Measurements from ENCODE around the gene RBMS3.

RBMS3 gene

GRCh38 chr3:29601861-29602585, 321.2 kb downstream of the RBMS3 start:
- Histone ChIP-seq H3K9me3 (ENCODE audit: insufficient read depth, low read depth, low read length) (no peaks in the 10 kb centered on the region), H3K36me3 (ENCODE audit: insufficient read depth, low read depth, low read length) (no peaks in the 10 kb centered on the region), H3K9ac (ENCODE audit: low read depth, low read length) (no peak overlapping the region), H3K4me1 (ENCODE audit: insufficient read depth, low read length) (no peaks in the 10 kb centered on the region), H3K27ac (ENCODE audit: low read length) (no peak overlapping the region), H3K4me3 (ENCODE audit: low read length) (no peak overlapping the region), H3K27me3 (ENCODE audit: insufficient read depth, low read length) (no peaks in the 10 kb centered on the region)

DNA sequence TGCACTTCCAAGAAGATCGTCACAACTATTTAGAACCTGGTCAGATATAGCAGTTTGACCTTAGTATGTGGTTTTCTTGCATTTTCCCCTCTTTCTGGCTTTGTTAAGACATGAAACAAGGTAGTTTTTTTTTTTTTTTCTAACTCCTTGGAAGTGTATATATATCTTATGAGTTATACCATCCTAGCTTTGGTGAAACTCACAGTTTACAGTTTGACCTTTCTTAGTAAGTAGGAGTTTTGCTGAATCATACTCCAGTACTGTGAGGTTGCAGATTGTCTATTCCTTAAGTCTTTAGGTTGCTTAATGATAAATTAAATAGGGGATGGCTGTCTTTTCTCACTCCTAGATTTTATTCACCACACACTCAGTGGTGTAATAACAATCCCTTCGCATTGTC, 325.0 kb downstream of the RBMS3 start:
- H3K4me3 ChIP-seq (ENCODE audit: low read length), result no peak overlapping the region
- H3K9ac ChIP-seq (ENCODE audit: low read depth, low read length), result no peak overlapping the region
- H3K4me1 ChIP-seq (ENCODE audit: insufficient read depth, low read length), result no peaks in the 10 kb centered on the region
- no peaks in the 10 kb centered on the region for H3K27me3 ChIP-seq (ENCODE audit: insufficient read depth, low read length)
- no peaks in the 10 kb centered on the region for H3K36me3 ChIP-seq (ENCODE audit: insufficient read depth, low read depth, low read length)
- no peak overlapping the region for H3K27ac ChIP-seq (ENCODE audit: low read length)
- no peaks in the 10 kb centered on the region for H3K9me3 ChIP-seq (ENCODE audit: insufficient read depth, low read depth, low read length)

- Histone ChIP-seq H3K27ac (ENCODE audit: low read length) (no peak overlapping the region), H3K9me3 (ENCODE audit: insufficient read depth, low read depth, low read length) (no peaks in the 10 kb centered on the region), H3K36me3 (ENCODE audit: insufficient read depth, low read depth, low read length) (no peaks in the 10 kb centered on the region), H3K9ac (ENCODE audit: low read depth, low read length) (no peak overlapping the region), H3K4me1 (ENCODE audit: insufficient read depth, low read length) (no peaks in the 10 kb centered on the region), H3K4me3 (ENCODE audit: low read length) (no peak overlapping the region), H3K27me3 (ENCODE audit: insufficient read depth, low read length) (no peaks in the 10 kb centered on the region)
Observed at GRCh38 chr3:29606416-29606815, 325.5 kb downstream of the RBMS3 start.

GRCh38 chr3:29608414-29609327, 327.8 kb downstream of the RBMS3 start:
- Histone ChIP-seq H3K9ac (ENCODE audit: low read depth, low read length) (no peak overlapping the region), H3K9me3 (ENCODE audit: insufficient read depth, low read depth, low read length) (no peaks in the 10 kb centered on the region), H3K27me3 (ENCODE audit: insufficient read depth, low read length) (no peaks in the 10 kb centered on the region), H3K27ac (ENCODE audit: low read length) (no peak overlapping the region), H3K4me3 (ENCODE audit: low read length) (no peak overlapping the region), H3K36me3 (ENCODE audit: insufficient read depth, low read depth, low read length) (no peaks in the 10 kb centered on the region), H3K4me1 (ENCODE audit: insufficient read depth, low read length) (no peaks in the 10 kb centered on the region)

DNA sequence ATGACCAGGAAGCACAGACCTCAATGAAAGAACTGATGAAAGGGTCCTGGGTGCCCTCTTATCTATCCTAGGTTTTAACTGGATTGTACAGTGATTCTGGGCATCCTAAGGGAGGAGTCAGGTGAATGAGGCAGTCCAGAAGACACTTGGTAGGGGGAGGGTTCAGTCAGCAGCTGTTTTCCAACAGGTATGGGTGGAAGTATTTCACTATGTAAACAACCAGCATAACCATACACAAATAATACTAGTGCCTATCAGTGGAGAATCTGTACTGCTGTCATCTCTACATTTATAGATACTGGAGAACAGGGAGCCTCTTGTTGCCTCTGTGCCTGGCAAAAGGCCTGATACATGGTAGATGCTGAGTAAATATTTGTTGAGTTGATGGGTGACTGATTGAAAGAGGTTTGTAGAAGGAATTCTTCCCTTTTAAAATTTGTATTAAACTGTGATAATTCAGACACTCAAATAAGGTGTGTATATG, 328.5 kb downstream of the RBMS3 start:
- no peak overlapping the region for H3K4me3 ChIP-seq (ENCODE audit: low read length)
- H3K27ac ChIP-seq (ENCODE audit: low read length), result no peak overlapping the region
- no peak overlapping the region for H3K9ac ChIP-seq (ENCODE audit: low read depth, low read length)
- no peaks in the 10 kb centered on the region for H3K9me3 ChIP-seq (ENCODE audit: insufficient read depth, low read depth, low read length)
- H3K4me1 ChIP-seq (ENCODE audit: insufficient read depth, low read length), result no peaks in the 10 kb centered on the region
- no peaks in the 10 kb centered on the region for H3K27me3 ChIP-seq (ENCODE audit: insufficient read depth, low read length)
- H3K36me3 ChIP-seq (ENCODE audit: insufficient read depth, low read depth, low read length), result no peaks in the 10 kb centered on the region

- Histone ChIP-seq H3K9me3 (ENCODE audit: insufficient read depth, low read depth, low read length) (no peaks in the 10 kb centered on the region), H3K27ac (ENCODE audit: low read length) (no peak overlapping the region), H3K36me3 (ENCODE audit: insufficient read depth, low read depth, low read length) (no peaks in the 10 kb centered on the region), H3K27me3 (ENCODE audit: insufficient read depth, low read length) (no peaks in the 10 kb centered on the region), H3K9ac (ENCODE audit: low read depth, low read length) (no peak overlapping the region), H3K4me3 (ENCODE audit: low read length) (no peak overlapping the region), H3K4me1 (ENCODE audit: insufficient read depth, low read length) (no peaks in the 10 kb centered on the region)
Observed at GRCh38 chr3:29610781-29611180, 329.9 kb downstream of the RBMS3 start.

DNA sequence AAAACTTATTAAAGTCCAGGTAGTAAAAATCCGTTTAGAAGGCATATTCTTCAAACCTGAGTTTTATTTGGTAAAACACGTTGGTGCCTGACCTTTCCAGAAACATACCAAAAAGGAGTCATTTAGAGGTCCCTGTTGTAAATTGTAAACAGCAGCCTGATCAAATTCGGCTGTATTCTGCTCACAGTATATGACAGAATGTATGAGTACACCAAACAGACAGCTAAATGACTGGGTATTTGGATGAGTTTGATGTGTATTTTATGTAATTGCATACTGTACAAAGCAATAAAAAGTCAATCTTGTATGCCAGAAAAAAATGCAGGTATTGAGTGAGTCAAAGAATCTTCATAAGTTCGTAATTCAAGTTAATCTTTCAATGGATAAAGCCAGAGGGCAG, 330.4 kb downstream of the RBMS3 start:
- no peak overlapping the region for H3K4me3 ChIP-seq (ENCODE audit: low read length)
- H3K36me3 ChIP-seq (ENCODE audit: insufficient read depth, low read depth, low read length), result no peaks in the 10 kb centered on the region
- H3K9ac ChIP-seq (ENCODE audit: low read depth, low read length), result no peak overlapping the region
- no peak overlapping the region for H3K27ac ChIP-seq (ENCODE audit: low read length)
- no peaks in the 10 kb centered on the region for H3K27me3 ChIP-seq (ENCODE audit: insufficient read depth, low read length)
- H3K4me1 ChIP-seq (ENCODE audit: insufficient read depth, low read length), result no peaks in the 10 kb centered on the region
- H3K9me3 ChIP-seq (ENCODE audit: insufficient read depth, low read depth, low read length), result no peaks in the 10 kb centered on the region

DNA sequence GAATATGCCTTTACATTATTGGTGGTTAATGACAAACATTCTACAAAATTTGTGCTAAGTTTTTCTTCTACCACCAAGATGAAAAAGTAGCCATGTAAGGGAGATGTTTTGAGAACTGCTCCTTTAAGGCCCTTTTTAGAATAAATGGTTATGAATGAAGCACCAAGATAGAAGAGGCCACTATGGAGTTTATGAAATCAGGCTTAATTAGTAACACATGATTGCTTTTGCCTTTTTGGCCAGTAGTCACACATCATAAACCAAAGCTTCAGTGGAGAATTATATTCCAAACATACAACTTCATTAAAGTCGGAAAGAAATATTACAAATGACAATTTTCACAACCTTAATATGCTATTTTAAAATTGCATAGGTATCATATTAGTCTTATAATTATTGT, 331.7 kb downstream of the RBMS3 start:
- H3K4me1 ChIP-seq (ENCODE audit: insufficient read depth, low read length), result no peaks in the 10 kb centered on the region; the same call in 1 of the 2 replicates
- H3K27me3 ChIP-seq (ENCODE audit: insufficient read depth, low read length), result no peaks in the 10 kb centered on the region
- no peaks in the 10 kb centered on the region for H3K9me3 ChIP-seq (ENCODE audit: insufficient read depth, low read depth, low read length)
- H3K4me3 ChIP-seq (ENCODE audit: low read length), result no peak overlapping the region
- no peaks in the 10 kb centered on the region for H3K36me3 ChIP-seq (ENCODE audit: insufficient read depth, low read depth, low read length)
- no peak overlapping the region for H3K9ac ChIP-seq (ENCODE audit: low read depth, low read length)
- no peak overlapping the region for H3K27ac ChIP-seq (ENCODE audit: low read length)

- Histone ChIP-seq H3K9ac (ENCODE audit: low read depth, low read length) (no peak overlapping the region), H3K4me3 (ENCODE audit: low read length) (no peak overlapping the region), H3K36me3 (ENCODE audit: insufficient read depth, low read depth, low read length) (no peaks in the 10 kb centered on the region), H3K4me1 (ENCODE audit: insufficient read depth, low read length) (no peaks in the 10 kb centered on the region; the same call in 1 of the 2 replicates), H3K27ac (ENCODE audit: low read length) (no peak overlapping the region), H3K27me3 (ENCODE audit: insufficient read depth, low read length) (no peaks in the 10 kb centered on the region), H3K9me3 (ENCODE audit: insufficient read depth, low read depth, low read length) (no peaks in the 10 kb centered on the region)
Observed at GRCh38 chr3:29614954-29615353, 334.1 kb downstream of the RBMS3 start.

DNA sequence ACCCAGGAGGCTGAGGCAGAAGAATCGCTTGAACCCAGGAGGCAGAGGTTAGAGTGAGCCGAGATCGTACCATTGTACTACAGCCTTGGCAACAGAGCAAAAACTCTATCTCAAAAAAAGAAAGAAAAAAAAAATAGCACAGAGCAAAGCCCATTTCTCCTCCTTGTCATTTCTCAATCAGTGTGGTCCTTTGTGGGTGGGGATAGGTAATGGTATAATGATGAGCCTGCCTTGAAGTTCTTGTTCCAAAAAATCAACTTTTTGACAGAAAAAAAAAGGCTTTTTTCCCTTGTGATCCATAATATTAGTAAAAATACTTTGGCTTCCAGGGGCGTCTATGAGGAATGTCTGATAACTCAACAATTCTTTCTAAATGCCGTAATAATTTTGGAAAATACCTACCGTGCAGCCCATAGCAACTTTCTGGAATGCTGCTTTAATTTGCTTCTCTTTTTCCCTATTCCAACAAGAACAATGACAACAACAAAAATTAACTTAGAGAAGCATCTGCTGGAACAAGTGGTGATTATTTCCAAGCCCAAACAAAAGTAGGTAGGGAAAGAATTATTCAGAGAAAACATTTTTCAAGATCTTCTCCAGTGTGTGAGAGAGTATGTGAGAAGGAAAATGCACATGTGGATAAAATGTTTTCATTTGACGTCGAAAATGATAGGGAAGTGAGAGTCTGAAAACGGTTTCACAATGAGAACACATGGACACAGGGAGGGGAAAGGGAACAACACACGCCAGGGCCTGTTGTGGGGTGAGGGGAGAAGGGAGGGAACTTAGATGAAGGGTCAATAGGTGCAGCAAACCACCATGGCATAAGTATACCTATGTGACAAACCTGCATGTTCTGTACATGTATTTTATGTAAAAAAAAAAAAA, 337.8 kb downstream of the RBMS3 start:
- no peak overlapping the region for H3K27ac ChIP-seq (ENCODE audit: low read length)

GRCh38 chr3:29619676-29620075, 338.8 kb downstream of the RBMS3 start:
- Histone ChIP-seq H3K9me3 (ENCODE audit: insufficient read depth, low read depth, low read length) (no peaks in the 10 kb centered on the region), H3K36me3 (ENCODE audit: insufficient read depth, low read depth, low read length) (no peaks in the 10 kb centered on the region), H3K27ac (ENCODE audit: low read length) (no peak overlapping the region), H3K9ac (ENCODE audit: low read depth, low read length) (no peak overlapping the region), H3K4me1 (ENCODE audit: insufficient read depth, low read length) (no peaks in the 10 kb centered on the region; the same call in 1 of the 2 replicates), H3K27me3 (ENCODE audit: insufficient read depth, low read length) (no peaks in the 10 kb centered on the region), H3K4me3 (ENCODE audit: low read length) (no peak overlapping the region)

More for the DNA sequence above, 337.8 kb downstream of the RBMS3 start:
- H3K36me3 ChIP-seq (ENCODE audit: insufficient read depth, low read depth, low read length), result no peaks in the 10 kb centered on the region
- no peaks in the 10 kb centered on the region for H3K9me3 ChIP-seq (ENCODE audit: insufficient read depth, low read depth, low read length)
- H3K4me1 ChIP-seq (ENCODE audit: insufficient read depth, low read length), result no peaks in the 10 kb centered on the region; the same call in 1 of the 2 replicates
- H3K9ac ChIP-seq (ENCODE audit: low read depth, low read length), result no peak overlapping the region
- H3K4me3 ChIP-seq (ENCODE audit: low read length), result no peak overlapping the region
- no peaks in the 10 kb centered on the region for H3K27me3 ChIP-seq (ENCODE audit: insufficient read depth, low read length)

Measured in iPS-20b (cell line).